Urothelium cell line (cell line): ENCODE data around the gene POU1F1.
"Not testable (repeated sequence)": the region's sequence is repeated elsewhere in the genome, so short reads cannot be mapped to it uniquely, and the experiment has no call there.

Source experiments
- DNase-seq: peaks from one replicate; pipeline ENCODE4 v3.0.0; 2011; ENCODE audit warnings: low spot score, mixed read lengths
- FAIRE-seq: peaks from 2 replicates; lab custom pipeline; 2011; peaks lifted over from hg19 to GRCh38; lab: Jason Lieb, UNC

The POU1F1 gene, protein sequence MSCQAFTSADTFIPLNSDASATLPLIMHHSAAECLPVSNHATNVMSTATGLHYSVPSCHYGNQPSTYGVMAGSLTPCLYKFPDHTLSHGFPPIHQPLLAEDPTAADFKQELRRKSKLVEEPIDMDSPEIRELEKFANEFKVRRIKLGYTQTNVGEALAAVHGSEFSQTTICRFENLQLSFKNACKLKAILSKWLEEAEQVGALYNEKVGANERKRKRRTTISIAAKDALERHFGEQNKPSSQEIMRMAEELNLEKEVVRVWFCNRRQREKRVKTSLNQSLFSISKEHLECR

DNA sequence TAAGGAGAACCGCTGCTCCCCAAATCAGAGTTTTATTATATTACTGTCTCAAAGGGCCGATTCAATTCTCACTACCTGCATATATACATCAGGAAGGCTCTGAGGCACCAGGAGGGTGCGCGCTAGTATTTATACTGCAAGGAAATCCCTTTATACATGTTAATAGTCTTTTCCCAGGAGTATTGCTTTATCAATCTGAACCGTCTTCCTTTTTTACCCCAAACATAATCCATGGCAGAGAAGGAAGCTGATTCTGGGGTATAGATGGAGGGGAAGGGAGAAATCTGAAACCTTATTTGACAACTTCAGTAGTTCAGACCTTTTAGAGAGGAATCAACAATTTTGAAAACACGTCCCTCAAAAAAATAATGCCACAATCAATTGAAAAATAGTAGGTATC is at the start of gene POU1F1:
Gene POU1F1, minus strand, starts transcription at position 101 of the 400 bp plus-strand sequence. CDS start 122 bp downstream, outside the sequence.
- no peak for FAIRE-seq
- no peak for DNase-seq

DNA sequence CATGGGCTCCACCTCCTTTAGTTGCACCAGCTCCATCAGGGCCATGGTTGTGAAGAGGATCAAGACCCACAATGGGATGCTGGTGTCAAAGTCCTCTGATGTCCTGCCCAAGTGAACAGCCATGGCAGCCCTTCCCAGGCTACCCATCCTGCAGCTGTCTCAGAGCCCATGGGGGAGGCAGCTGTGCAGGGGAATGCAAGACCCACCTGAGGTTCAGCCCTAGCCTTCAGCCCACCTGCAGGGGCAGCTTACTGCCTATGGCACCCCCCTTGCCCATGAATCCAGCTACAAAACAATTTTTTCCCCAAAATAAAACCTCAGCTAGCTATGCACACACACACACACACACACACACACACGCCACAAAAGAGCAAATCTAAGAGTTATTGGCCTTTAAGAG is 48.2 kb upstream of the POU1F1 start:
- DNase-seq: no peak
- no peak for FAIRE-seq

DNA sequence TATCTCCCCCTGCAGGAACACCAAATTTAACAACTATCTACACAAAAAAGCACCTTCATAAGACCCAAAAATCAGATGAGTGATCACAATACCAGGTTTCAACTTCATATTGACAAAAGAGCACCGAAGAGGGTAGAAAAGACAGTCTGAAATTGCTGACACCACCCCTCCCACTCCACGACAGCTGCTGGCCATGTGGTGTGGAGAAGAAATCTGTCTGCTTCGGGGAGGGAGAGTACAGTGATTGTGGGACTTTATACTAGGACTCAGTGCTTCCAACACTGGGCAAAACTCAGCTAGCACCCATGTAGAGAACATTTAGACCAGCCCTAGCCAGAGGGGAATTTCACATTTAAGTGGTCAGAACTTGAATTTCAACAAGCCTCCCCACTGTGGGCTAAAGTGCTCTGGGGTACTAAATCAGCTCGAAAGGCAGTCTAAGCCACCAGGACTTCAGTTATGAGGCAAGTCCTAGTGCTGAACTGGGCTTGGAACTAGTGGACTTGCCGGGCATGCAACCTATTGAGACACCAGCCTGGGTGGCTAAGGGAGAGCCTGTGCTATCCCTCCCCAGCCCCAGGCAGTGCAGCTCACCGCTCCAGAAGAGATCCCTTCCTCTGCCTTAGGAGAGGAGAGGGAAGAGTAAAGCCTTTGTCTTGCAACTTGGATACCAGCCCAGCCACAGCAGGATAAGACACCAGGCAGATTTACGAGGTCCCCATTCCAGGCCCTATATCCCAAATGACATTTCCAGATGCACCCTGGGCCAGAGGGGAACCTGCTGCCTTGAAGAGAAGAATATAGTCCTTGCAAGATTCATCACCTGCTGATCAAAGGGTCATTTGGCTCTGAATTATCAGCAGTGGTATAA is 44.6 kb upstream of the POU1F1 start:
- FAIRE-seq: no peak
- no peak for DNase-seq

DNA sequence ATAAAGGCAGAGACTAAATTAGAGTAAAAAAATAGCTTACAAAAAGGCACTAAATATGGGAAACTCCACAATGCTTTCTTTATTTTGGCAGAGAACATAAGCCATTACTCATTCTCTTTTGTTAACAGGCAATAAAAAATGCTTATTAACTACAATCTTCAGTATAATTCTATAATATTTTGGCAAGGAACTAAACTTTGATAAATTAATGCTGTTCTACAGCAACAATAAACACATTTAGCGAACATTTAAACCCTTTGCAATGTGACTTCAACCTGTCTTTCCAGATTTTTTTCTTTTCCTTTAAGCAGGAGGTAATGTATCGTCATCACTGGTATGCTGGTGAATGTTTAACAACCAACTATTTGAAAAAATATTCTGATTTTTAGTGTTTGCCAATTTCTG is 42.2 kb upstream of the POU1F1 start:
- no peak for DNase-seq
- FAIRE-seq: no peak

DNA sequence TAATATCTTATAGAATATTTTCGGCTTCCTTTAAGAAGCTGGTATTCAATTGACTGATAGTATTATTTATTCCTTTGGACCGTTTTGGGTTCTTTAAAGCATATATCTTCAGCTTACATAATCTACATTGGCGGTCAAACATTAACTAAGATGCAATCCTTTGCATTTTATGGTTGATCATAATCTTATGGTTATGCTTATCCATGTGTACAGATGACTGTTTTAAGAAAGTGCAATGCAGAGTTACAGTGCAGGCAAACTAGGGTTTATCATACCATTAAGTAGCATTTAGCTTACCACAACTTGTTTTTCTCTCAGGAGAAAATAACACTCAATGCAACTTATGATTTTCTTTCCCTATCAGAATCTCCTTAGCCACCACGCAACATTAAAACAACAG is 41.4 kb upstream of the POU1F1 start:
- FAIRE-seq (no peak), DNase-seq (no peak)

DNA sequence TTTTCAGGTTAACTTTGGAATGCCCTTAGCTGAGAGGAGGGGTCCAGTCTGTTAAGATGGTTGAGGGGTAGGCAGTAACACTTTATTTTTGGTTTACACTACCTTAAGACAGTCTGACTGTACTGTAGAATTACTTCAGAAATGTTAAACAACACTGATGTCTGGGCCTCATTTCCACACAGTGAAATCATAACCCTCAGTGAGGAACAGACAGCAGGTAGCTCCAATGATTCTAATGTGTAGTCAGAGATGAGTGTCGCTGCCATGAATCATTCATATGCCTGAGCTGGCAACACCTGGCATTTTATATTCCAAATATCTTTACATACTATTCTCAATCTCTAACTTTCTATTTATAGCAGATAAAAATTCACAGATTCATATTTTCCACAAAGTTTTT is 37.3 kb upstream of the POU1F1 start:
- DNase-seq (no peak), FAIRE-seq (no peak)

DNA sequence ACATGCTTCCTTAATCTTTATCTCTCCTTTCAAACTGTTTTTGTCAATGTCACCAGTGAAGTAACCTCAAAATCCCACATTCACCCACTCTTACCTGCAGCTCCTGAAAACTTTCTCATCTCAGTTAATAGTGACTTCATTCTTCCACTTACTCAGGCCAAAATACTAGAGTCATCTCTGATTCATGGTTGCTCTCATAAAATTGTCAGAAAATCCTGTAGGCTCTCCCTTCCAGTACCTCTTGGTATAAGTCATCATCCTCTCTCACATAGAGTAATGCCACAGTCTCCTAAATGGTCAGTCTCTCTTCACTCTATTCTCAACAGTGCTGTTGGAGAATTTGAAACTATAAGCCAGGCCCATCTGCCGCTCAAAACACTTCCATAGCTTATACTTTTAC is 34.9 kb upstream of the POU1F1 start:
- no peak for DNase-seq
- FAIRE-seq: no peak

DNA sequence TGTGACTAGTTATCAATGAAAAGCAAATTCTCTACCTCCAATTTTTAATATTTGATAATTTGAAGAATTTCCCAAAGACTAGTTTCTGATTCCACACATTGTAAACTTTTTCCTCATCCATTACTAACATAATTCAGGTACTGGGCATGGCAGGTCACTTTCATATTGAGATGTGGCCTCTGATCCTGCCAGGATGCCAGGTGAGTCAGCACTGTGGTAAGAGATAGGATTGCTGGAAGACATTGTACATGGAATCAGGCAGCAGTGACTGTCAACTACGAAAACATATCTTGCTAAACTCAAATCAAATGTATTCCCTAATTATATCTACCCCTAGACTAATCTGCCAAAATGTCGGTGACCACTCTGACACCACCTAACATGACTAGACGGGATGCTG is 33.2 kb upstream of the POU1F1 start:
- peak; percentile 15 for DNase-seq
- FAIRE-seq: peak; percentile 42

DNA sequence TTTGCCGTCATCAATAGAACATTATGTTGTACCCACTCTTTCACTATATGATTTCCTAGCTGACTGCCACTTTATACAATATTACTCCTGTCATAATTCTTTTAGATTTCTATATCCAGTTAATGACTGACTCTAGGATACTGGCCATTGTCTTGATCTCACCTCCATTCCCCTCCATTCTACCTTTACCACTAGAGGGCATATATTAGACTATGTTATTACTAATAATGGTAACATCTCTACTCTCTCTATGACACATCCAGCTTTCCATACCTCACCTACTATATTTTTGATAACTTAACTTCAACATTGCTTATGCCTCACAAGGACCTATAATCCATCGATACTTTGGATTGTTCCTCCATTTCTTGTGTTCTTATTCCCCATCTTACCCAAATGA is 31.4 kb upstream of the POU1F1 start:
- no peak for FAIRE-seq
- DNase-seq: no peak

DNA sequence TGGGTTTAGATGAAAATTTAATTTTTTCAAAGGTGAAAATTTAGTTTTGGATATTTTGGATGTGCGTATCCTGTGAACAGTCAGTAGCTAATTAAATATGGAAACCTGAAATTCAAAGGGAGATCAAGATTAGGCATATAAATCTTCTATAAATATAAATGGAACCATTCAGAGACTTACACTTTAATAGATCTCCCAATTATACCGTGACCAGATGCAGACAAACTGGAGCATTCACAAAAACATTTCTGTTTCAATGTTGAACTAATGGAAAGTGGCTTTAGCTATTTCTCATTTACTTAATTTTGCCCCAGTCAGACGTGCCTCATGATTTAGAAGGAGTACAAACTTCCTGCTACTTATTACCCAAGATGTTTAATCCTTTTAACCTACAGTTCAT is 29.1 kb upstream of the POU1F1 start:
- no peak for FAIRE-seq
- DNase-seq: no peak

DNA sequence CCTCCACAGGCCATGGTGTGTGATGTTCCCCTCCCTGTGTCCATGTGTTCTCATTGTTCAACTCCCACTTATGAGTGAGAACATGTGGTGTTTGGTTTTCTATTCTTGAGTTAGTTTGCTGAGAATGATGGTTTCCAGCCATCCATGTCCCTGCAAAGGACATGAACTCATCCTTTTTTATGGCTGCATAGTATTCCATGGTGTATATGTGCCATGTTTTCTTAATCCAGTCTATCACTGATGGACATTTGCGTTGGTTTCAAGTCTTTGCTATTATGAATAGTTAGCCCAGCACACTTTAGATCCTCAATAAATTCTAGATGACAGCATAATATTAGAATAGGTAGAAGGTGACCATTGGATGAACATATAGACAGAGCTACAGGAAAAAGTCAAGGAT is 28.6 kb upstream of the POU1F1 start:
- FAIRE-seq, DNase-seq: not testable (repeated sequence)

DNA sequence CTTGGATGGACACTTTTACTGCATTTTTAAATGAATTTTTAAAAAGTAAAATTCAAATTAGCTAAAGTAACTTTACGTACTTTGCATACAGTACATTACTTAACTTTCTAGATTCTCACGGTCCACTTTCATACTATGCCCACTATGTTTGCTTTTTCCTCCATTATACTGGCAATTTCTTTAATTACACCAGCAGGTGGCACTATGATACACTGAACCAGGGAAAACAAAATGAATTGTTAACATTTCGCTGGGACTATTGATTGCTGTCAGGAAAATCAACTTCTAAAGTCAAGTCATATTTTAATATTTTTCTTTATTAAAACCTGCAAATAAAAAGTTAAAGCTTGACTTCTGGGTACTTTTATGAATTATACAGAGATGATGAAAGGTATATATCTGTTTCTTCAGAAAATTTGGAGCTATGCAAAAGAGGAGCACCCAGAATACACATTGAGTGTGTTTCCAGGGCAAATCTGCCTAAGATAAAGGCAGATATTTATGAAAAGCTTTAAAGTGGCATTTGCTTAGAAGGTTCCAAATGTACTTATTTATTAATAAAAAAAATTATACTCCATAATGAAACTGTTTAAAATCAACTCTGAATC is 21.8 kb upstream of the POU1F1 start:
- FAIRE-seq: no peak
- peak; percentile 30 for DNase-seq

DNA sequence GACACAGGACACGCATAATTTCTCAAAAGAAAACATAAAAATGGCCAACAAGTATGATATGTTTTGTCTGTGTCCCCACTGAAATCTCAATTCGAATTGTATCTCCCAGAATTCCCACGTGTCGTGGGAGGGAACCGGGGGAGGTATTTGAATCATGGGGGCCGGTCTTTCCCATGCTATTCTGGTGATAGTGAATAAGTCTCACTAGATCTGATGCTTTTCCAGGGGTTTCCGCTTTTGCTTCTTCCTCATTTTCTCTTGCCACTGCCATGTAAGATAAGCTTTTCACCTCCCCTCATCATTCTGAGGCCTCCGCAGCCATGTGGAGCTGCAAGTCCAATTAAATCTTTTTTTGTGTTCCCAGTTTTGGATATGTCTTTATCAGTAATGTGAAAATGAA is 12.1 kb upstream of the POU1F1 start:
- DNase-seq (no peak), FAIRE-seq (no peak)

DNA sequence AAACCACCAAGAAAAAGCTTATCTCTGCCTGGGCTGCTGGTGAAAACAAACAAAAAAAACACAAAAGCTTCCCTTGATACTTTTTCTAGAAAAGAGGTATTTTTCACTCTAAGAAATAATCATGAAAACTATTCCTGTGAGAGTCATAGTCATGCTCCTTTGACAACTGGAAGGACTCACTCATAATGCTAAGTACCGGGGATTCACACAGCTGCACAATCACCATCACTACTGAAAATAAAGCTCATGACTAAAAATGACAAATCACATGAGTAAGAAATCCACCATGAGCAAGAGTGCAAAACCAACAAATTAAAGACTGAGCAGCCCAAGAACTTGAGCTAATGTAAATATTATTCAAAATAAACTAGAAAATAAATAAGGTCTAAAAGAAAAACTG is 10.6 kb upstream of the POU1F1 start:
- no peak for FAIRE-seq
- no peak for DNase-seq

DNA sequence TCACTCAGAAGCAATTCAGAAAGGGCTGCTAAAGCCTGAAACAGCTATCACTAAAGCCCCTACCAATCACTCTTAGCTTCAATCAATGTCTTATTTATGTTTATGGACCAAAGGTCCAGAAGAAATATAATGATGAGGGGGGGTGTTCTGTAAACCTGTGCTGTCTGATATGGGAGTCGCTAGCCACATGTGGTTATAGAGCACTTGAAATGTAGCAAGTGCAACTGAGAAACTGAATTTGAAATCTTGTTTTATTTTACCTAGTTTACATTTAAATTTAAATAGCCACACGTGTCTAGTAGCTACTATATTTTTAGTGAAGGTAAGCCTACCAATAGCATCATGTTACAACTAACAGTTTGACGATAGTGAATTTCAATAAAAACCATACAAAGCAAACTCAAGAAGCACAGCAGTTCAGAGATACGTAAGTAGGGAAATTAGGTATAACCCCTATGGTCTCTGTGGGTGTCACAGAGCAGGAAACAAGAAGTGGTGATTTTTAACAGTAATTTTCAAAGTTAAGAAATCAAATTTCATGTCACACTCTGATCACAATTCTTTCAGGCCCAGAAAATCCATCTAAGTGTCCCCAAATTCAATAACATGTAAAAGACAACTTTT is 3.6 kb downstream of the POU1F1 start:
- FAIRE-seq: no peak
- DNase-seq: no peak

DNA sequence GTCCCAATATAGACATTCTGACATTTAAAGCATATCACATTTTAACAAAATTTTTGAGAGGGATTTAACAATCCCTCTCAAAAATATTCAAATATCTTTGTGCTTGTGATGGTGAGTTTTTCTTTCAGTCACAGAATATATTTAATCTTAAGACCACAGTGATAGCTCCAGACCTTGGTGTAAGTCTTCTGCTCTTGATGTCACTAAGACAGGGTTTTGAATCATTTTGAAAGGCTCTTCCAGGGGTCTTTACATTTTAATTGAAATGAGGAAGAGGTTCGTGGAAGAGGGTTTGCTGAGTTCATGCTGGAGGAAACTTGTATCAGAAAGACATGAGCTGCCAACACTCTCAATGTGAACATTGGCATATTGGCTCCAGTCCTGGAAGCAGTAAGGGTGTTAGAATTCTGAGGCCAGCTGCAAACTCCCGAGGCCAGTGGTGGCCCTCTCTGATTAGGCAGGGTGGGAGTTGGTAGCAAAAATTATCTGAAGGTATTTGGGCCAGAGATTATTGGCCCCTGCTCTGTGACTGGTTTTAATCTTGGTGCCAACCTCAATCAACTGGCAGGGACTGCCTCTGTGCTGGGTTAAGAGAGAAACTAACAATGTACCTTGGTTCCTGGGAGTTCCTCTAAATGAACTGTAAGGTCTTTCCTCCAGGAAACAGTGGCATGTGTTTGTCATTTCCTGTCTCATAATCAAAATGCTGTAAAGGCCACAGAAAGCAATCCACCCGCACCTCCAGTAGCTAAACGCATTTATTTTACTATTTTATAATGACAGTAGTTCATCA is 5.3 kb downstream of the POU1F1 start:
- no peak for DNase-seq

DNA sequence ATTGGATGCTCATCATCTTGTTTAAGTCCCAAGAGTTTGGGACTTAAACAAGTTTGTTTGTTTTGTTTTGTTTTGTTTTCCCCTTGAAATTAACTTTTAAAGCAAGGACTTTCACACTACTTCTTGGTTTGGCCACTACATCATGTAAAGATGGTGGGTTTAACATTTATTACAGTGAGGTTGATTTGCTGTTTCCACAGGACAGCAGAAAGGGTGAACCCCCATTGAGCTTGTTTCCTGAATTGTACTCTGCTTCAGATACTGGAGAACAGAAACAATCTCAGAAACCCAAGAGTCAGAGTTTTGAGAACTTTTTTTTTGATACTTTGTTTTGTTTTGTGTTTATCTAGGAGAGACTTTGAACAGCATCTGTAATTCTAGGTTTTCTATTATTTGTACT is 6.7 kb downstream of the POU1F1 start:
- no peak for DNase-seq
- FAIRE-seq: no peak

More for the DNA sequence above, 5.3 kb downstream of the POU1F1 start:
- no peak for FAIRE-seq

DNA sequence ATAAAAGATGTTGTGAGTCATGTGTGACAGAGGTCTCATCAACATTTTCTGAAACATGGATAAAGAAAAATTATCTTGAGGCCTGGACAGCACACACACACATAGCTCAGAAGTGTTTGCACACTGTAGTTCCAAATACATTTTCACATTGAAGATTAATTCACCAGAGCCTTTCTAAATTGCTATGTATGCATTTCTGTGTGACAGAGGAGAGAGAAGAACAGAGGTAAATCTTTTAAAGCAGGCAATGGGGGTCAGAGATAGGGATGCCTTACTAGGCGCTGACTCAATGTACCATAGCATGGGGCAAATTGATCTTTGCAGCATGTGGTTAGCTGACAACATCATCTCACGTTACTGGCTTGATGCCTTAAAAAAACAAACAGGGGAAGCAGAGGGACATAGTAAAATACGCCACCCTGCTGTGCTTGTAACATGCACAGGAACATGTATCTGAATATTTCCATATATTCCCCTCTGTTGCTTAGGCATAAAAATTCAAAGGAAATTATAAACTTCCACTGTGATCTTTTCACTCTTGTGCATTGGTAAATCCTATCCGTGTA is 7.7 kb downstream of the POU1F1 start:
- FAIRE-seq (no peak), DNase-seq (no peak)

DNA sequence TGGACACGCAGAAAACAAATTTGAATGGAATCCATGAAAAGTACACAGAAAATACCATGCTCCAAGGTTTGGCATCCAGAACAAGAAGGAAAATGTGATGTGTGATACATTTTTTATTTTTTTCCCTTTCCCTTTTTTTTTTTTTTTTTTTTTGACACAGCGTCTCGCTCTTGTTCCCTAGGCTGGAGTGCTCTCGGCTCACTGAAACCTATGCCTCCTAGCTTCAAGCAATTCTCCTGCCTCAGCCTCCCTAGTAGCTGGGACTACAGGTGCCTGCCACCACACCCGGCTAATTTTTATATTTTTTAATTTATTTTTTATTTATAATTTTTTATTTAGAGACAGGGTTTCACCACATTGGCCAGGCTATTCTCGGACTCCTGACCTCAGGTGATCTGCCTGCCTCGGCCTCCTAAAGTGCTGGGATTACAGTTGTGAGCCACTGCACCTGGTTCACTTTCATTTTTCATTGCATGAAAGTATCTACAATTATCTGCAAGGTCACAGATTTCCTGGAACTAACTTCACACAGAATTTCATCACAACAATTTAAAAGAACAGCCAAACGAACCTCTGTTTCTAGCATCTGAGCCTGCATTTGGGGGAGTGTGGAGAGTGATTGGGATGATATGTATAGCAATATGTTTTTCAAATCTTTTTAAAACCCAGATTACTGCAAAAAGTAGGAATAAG is 8.3 kb downstream of the POU1F1 start:
- DNase-seq: no peak
- no peak for FAIRE-seq

DNA sequence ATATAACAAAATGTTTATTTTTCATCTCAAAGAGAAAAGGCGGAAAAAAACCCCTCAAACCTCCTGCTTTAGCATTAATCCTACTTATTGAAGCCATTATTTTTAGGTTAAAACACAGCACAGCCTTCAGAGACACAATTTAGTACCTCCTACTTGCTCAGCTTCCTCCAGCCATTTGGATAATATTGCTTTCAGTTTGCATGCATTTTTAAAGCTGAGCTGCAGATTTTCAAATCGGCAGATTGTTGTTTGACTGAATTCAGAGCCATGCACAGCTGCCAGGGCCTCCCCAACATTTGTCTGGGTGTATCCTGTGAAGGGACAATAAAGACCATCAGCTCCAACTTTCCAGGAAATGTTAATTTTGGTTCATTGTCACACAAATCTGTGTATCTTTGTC is 14.5 kb downstream of the POU1F1 start:
- FAIRE-seq: no peak
- DNase-seq: no peak
